A673 (cell line): ENCODE results near the gene FAM81A. TPM values are rescaled to one million over a fixed set of nuclear protein-coding genes. Genes with fewer than 3 reads are reported as not detected.

Experiments
- BruUV-seq: library from RNA; stranded (reverse); fragments of 400-500 nt; replicated peaks from 2 replicates; lab custom pipeline; 2021; lab: Mats Ljungman, UMichigan
- CTCF ChIA-PET: fragments of 300-600 bp; sonication (Branson Sonifier 250); formaldehyde crosslinking; loops from one replicate; lab custom pipeline; 2022; ENCODE audit warnings: antibody characterized with exemption; lab: Charles Lee
- POLR2A ChIA-PET: fragments of 300-600 bp; sonication (Branson Sonifier 250); formaldehyde crosslinking; loops from one replicate; lab custom pipeline; 2022; ENCODE audit warnings: antibody characterized with exemption; ENCODE audit not compliant: low non-redundant PET; lab: Charles Lee
- DNase-seq: peaks from one replicate; pipeline ENCODE4 v3.0.0-alpha.2; 2015; ENCODE audit warnings: low spot score
- H3K27ac ChIP-seq: fragments of 200-600 bp; sonication (generic); 2 replicates; pipeline ENCODE4 v1.5.1; 2016; ENCODE audit warnings: mixed run types, low read depth, mild to moderate bottlenecking, mixed read lengths, antibody characterized with exemption, low read length; ENCODE audit not compliant: poor library complexity, severe bottlenecking
- H3K27me3 ChIP-seq: fragments of 200-600 bp; sonication (generic); replicated peaks from 2 replicates; pipeline ENCODE4 v1.6.1; 2017; ENCODE audit warnings: mixed run types, low read depth, mild to moderate bottlenecking, mixed read lengths, antibody characterized with exemption, low read length; ENCODE audit not compliant: insufficient read depth, poor library complexity
- H3K36me3 ChIP-seq: fragments of 200-600 bp; sonication (generic); 2 replicates; pipeline ENCODE4 v1.6.1; 2016; ENCODE audit warnings: mixed run types, mild to moderate bottlenecking, mixed read lengths, antibody characterized with exemption, low read length; ENCODE audit not compliant: insufficient read depth, poor library complexity, severe bottlenecking
- H3K4me1 ChIP-seq: fragments of 200-600 bp; sonication (generic); 2 replicates; pipeline ENCODE4 v1.6.1; 2017; ENCODE audit warnings: mixed run types, mild to moderate bottlenecking, mixed read lengths, antibody characterized with exemption, low read length; ENCODE audit not compliant: insufficient read depth, poor library complexity, severe bottlenecking
- H3K4me3 ChIP-seq: fragments of 200-600 bp; sonication (generic); 2 replicates; pipeline ENCODE4 v1.5.1; 2016; ENCODE audit warnings: low read depth, mixed run types, mild to moderate bottlenecking, mixed read lengths, low read length; ENCODE audit not compliant: poor library complexity, severe bottlenecking
- H3K9me3 ChIP-seq: fragments of 200-600 bp; sonication (generic); 2 replicates; pipeline ENCODE4 v1.6.1; 2016; ENCODE audit warnings: mixed run types, low read depth, mild to moderate bottlenecking, mixed read lengths, antibody characterized with exemption, low read length; ENCODE audit not compliant: poor library complexity, severe bottlenecking
- CTCF ChIP-seq: fragments of 300-800, 200-600 bp; sonication (generic); conservative IDR thresholded peaks from 2 replicates; pipeline ENCODE4 v1.5.1; 2017; ENCODE audit warnings: low read depth, mild to moderate bottlenecking, antibody characterized with exemption, low read length, moderate library complexity, mixed read lengths
- EZH2 ChIP-seq: fragments of 200-600 bp; sonication (generic); IDR thresholded peaks from 2 replicates; pipeline ENCODE4 v1.6.1; 2017; ENCODE audit warnings: borderline replicate concordance, low read depth, mild to moderate bottlenecking, mixed read lengths, antibody characterized with exemption, low read length; ENCODE audit not compliant: poor library complexity, severe bottlenecking
- intact Hi-C: fragments of 100-400 bp; cut with micrococcal nuclease; formaldehyde crosslinking; loops from one replicate; pipeline ENCODE4 v1.10.0; 2022; ENCODE audit not compliant: unreplicated experiment
- total RNA-seq: library from RNA; stranded (reverse); gene quantifications from 2 replicates; pipeline ENCODE4 v1.2.3, GENCODE V29; 2021

FAM81A gene
- total RNA-seq, 1 experiment from 2014 or later = not detected

GRCh38 chr15:59555696-59556095 lies 117.7 kb downstream of the FAM81A start:
- Histone ChIP-seq H3K4me1 (no peaks in the 10 kb centered on the region), H3K4me3 (no peak overlapping the region), H3K27me3 (no peaks in the 10 kb centered on the region), H3K27ac (no peak overlapping the region), H3K9me3 (no peaks in the 10 kb centered on the region), H3K36me3 (no peaks in the 10 kb centered on the region)
- intact Hi-C loops = no loop called here
- no peak for TF ChIP-seq EZH2
- TF ChIP-seq CTCF = no peak
- no peak for DNase-seq
- no TSS peak for BruUV-seq
- POLR2A ChIA-PET = no interaction called here
- CTCF ChIA-PET = no interaction called here

- BruUV-seq = no TSS peak
- ChIA-PET CTCF (no interaction called here), POLR2A (no interaction called here)
- Histone ChIP-seq H3K36me3 (no peaks in the 10 kb centered on the region), H3K9me3 (no peaks in the 10 kb centered on the region), H3K27me3 (no peaks in the 10 kb centered on the region), H3K4me1 (no peaks in the 10 kb centered on the region), H3K27ac (no peak overlapping the region), H3K4me3 (no peak overlapping the region)
- intact Hi-C loops = no loop called here
- TF ChIP-seq CTCF (no peak), EZH2 (no peak)
- DNase-seq = no peak
Measured at GRCh38 chr15:59556380-59556779, 118.4 kb downstream of the FAM81A start.

GRCh38 chr15:59557581-59557980 lies 119.6 kb downstream of the FAM81A start:
- intact Hi-C loops = no loop called here
- no peak overlapping the region for H3K4me3 ChIP-seq

More at GRCh38 chr15:59557581-59557980, 119.6 kb downstream of the FAM81A start:
- no peak for TF ChIP-seq CTCF
- no peak for TF ChIP-seq EZH2
- Histone ChIP-seq H3K4me1 (no peaks in the 10 kb centered on the region), H3K27ac (no peak overlapping the region), H3K9me3 (no peaks in the 10 kb centered on the region), H3K36me3 (no peaks in the 10 kb centered on the region), H3K27me3 (no peaks in the 10 kb centered on the region)
- ChIA-PET POLR2A (no interaction called here), CTCF (no interaction called here)
- no peak for DNase-seq
- no TSS peak for BruUV-seq
